ENCODE results near the gene SLC17A9.
A peak's percentile ranks its signal among the peaks of the same experiment; 100 is the strongest.

Gene SLC17A9

GRCh38 chr20:63005862-63006539 is 53.5 kb downstream of the SLC17A9 start:
- DNase-seq, result peak; percentile 12

- peak; percentile 18 for DNase-seq
Measured at GRCh38 chr20:63006540-63007359, 54.2 kb downstream of the SLC17A9 start, which contains the start of gene BHLHE23. BHLHE23 (minus strand) TSS chr20:63006964; CDS start chr20:63006774, 190 bp downstream.

GRCh38 chr20:63007360-63007645 is 54.8 kb downstream of the SLC17A9 start:
- DNase-seq, result no peak

- no peak for DNase-seq
Measured at GRCh38 chr20:63007646-63008488, 55.4 kb downstream of the SLC17A9 start.

GRCh38 chr20:63008541-63009044 is 56.1 kb downstream of the SLC17A9 start:
- DNase-seq, result no peak

DNA sequence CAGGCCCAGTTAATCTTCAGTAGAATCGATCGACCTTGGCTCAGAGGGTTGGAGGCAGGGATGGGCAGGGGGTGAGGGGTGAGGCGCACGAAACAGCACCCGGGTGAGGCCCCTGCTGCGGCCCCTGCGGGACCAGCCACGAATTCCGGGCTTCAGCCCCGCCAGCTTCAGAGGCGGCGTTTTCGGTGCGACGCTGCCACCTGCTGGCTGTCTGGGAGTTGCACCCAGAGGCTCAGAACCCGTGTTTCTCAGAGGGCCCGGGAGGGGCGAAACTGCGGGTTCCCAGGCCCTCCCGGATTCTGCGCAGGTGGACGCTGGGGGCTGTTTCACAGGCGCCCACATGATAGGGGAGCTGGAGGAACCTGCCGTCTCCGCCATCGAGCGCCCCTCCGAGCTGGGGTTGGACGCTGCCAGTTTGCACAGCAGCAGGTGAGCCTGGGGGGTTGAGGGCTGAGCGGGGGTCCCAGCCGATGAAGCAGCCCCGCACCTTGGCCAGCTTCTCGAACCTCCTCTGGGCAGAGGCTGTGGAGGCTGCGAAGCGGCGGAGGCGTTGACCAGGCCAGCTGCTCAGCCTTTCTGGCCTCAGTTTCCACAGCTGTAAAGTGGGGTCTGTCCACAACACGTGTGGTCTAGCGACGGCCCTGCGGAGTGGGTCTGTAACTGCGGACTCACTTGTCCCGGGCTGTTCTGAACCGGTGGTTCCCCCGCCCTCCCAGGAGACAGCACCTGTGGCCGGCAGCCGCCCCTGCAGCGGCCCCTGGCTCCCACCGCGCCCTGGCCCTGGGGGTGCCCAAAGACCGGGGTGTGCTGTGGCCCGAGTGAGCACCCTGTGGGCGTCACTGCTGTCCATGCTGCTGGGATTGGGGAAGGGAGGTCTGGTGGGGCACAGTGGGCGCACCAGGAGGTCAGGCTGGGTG is 56.8 kb downstream of the SLC17A9 start:
- peak; percentile 17 for DNase-seq

GRCh38 chr20:63009988-63010769 is 57.7 kb downstream of the SLC17A9 start:
- DNase-seq, result no peak

DNA sequence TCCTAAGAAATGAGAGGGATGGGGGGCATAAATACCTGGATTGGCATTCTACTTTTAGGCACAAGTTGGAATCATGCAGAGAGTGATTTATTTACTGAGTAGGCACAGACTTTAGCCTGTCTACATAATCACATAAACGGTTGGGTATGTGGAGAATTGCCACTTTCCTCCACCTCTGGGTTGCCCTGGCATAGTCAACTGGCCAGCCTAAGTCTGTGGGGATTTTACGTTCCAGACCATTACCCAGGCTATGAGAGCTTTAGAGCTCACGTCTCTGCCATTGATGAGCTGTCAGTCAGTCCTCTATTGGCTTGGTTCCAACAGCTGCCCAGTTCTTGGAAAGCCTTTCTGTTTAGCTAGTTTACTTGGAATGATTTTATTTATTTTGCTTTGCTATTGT is 59.3 kb downstream of the SLC17A9 start:
- no peak for DNase-seq

DNA sequence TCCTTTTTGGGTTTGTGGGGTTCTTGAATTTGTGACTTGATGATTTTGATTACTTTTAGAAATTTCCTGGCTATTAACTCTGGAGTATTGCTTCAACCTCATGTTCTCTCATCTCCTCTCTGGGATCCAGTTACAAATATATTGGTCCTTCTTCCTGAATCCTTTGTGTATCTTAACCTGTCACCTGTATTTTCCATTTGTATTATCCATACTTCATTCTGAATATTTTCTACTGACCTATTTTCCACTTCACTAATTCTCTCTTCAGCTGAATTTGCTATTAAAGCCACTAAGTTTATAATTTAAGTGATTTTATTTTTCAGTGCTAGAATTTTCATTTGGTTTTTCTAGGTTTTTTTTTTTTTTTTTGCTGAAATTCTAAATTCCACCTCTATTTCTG is 60.7 kb downstream of the SLC17A9 start:
- no peak for DNase-seq

- DNase-seq, result no peak
Measured at GRCh38 chr20:63014287-63014686, 61.8 kb downstream of the SLC17A9 start.

DNA sequence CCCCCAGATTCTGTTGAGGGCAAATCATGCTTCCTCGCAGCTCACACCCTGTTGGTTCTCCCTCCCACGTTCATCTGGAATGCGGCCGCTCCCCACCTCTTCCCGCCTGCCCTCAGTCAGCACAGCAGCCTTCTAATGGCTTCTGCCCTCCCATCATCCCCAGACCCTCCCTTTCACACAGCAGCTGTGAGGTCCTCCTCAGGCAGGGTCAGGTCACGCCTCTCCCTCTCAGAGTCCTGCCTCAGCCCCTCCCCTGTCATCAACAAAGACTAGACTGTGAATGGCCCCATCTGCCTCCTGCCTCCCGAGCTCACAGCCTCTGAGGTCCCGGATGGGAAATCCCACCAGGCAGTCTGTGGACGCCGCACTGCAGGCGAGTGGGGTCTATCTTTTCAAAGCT is 62.2 kb downstream of the SLC17A9 start:
- DNase-seq, result peak; percentile 38

DNA sequence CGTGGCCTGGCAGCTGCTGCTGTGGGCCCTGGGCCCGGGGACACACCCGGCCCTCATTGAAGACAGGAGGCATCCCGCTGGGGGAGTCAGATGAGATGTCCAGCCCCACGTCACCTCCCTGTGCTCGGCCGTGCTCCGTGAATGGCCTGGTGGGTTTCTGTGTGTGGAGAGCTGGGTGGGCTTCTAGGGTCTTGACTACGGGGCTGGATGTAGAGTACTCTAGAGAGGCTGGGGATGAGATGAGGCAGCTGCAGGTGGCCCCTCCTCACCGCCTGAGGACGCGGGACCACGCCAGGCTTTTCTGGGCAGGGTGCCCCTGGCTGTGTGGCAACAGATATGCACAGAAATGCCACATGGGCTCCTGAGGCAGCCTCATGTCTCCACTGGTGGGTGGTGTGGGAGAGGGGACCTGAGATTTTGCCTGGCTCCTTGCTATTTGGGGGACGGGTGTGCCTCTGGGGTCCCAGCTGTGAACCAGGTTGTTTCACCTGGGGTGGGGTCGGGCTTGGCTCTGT is 62.7 kb downstream of the SLC17A9 start:
- no peak for DNase-seq

- no peak for DNase-seq
Measured at GRCh38 chr20:63015662-63016361, 63.3 kb downstream of the SLC17A9 start.

- DNase-seq, result no peak
Measured at GRCh38 chr20:63016514-63017075, 64.1 kb downstream of the SLC17A9 start.

GRCh38 chr20:63017076-63017825 is 64.7 kb downstream of the SLC17A9 start:
- DNase-seq, result no peak

DNA sequence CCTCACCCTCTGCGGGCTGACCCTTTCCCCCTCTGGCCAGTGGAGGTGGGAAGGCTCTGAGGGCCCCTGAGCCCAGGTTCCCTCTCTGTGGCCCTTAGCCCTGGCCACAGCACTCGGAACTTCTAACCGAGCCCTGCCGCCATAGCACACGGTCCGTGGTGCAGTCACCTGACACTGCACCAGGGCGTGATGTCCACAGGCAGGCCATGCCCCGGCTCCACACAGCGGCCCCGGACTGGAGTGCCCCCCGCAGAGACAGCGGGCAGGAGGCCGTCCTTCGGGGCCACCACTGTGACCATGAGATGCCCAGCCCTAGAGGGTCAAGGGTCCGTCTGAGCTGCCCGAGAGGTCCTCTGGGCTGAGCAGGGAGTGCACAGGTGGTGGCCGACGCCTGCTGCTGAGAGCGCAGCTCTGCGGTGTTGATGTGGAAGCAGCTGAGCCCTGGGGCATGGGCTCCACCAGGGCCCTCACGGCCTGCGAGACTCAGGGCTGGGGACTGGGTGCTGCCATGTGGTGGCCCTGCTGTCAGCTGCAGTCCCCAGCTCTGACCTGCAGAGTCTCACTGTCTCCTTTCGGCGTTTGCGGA is 65.4 kb downstream of the SLC17A9 start:
- no peak for DNase-seq
